Panc1 (cell line): ENCODE data around the gene OTOA.

ENCODE experiments used
- CTCF ChIP-seq: fragments of 450-650 bp; IDR thresholded peaks from 2 replicates; pipeline ENCODE4 v1.5.1; 2017; ENCODE audit warnings: mild to moderate bottlenecking
- POLR2AphosphoS5 ChIP-seq: IDR thresholded peaks from 2 replicates; pipeline ENCODE4 v1.6.1; 2012; ENCODE audit warnings: mild to moderate bottlenecking, low read depth, low read length, moderate library complexity
- REST ChIP-seq, 2 experiments: IDR thresholded peaks; 2 replicates each; pipeline ENCODE4 v1.6.1; 2011 to 2012; ENCODE audit warnings: low read depth in 2 of 2, control low read depth in 1 of 2, low read length in 1 of 2, mild to moderate bottlenecking in 1 of 2, moderate library complexity in 1 of 2; ENCODE audit not compliant: insufficient read depth in 1 of 2
- SIN3A ChIP-seq: IDR thresholded peaks from 2 replicates; pipeline ENCODE4 v1.6.1; 2012; ENCODE audit warnings: low read depth, mild to moderate bottlenecking, low read length, moderate library complexity, borderline replicate concordance; ENCODE audit not compliant: insufficient read depth
- TCF7L2 ChIP-seq: IDR thresholded peaks from 2 replicates; pipeline ENCODE4 v1.6.1; 2011; ENCODE audit warnings: mild to moderate bottlenecking, low read depth, low read length, inconsistent platforms

GRCh38 chr16:21717608-21718007 is 53.8 kb downstream of the OTOA start:
- TF ChIP-seq REST (IDR thresholded peaks at IDR 0.05; ENCODE audit: insufficient read depth in 1 of 2, low read depth in 2 of 2, low read length in 1 of 2) (no peak), CTCF (no peak), POLR2AphosphoS5 (no peak), TCF7L2 (no peak), SIN3A (no peak)
